NB4 (cell line): ENCODE measurements around the gene SEPTIN5.

ENCODE experiments used
- DNase-seq: peaks from one replicate; pipeline ENCODE4 v3.0.0; 2010; ENCODE audit warnings: low read depth
- H3K4me3 ChIP-seq: one replicate; pipeline ENCODE4 v1.5.1; 2011; ENCODE audit warnings: mild to moderate bottlenecking, low read depth, low read length, moderate library complexity
- MYC ChIP-seq: IDR thresholded peaks from 2 replicates; pipeline ENCODE4 v1.6.1; 2011; ENCODE audit warnings: low read depth, low read length
- POLR2A ChIP-seq: IDR thresholded peaks from 2 replicates; pipeline ENCODE4 v1.6.1; 2011; ENCODE audit warnings: mild to moderate bottlenecking; ENCODE audit not compliant: insufficient read length; ENCODE audit errors: extremely low read depth
- TF ChIP-seq, protein P1 (sequence below): IDR thresholded peaks from one replicate; pipeline ENCODE4 v1.5.1; 2012; ENCODE audit warnings: low read depth, low read length
- TF ChIP-seq, protein P2 (sequence below): IDR thresholded peaks from 2 replicates; pipeline ENCODE4 v1.6.1; 2011; ENCODE audit warnings: low read depth, low read length

Gene SEPTIN5

DNA sequence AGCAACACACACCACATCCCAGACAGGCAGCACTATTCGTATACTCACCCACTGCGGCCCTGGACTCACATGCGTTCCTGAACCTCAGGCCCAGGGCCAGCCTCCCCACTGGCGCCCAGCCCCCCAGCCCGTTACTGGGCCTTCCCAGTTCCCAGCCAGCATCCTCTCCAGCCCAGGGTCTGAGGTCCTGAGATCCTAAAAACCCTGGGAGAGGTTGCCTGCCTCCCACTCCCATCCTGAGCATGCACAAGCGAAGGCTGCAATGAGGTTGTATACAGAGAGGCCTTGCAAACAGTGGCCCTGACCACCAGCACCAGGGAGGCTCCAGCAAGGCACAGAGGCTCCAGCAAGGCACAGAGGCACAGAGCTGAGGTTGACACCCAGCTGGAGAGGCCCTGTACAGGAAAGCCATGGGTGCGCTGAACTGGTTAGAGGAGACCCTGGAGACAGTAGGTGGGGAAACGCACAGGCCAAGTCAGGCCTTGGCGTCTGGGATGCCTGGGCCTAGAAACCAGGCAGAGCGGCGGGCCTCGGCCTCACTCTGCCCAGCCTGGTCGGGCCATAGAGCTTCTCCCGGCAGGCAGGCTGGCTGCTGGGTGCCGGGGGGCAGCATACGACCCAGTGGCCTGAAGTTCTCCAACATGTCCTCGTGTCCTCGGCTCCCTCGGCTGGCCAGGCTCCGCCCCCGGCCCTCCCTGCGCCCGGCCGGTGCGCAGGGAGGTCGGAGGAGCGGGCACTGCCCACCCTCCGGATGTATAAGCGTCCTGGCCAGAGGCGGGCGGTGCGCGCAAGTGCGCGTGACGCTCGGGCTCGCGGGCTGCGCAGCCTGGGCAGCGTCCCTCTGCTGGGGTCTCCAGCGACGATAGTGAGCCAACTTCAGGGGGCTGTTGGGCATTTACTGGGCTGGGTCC, 43.9 kb downstream of the SEPTIN5 start:
- DNase-seq = no peak
- H3K4me3 ChIP-seq = no peak overlapping the region
- TF ChIP-seq POLR2A = no peak
- TF ChIP-seq, protein P1, sequence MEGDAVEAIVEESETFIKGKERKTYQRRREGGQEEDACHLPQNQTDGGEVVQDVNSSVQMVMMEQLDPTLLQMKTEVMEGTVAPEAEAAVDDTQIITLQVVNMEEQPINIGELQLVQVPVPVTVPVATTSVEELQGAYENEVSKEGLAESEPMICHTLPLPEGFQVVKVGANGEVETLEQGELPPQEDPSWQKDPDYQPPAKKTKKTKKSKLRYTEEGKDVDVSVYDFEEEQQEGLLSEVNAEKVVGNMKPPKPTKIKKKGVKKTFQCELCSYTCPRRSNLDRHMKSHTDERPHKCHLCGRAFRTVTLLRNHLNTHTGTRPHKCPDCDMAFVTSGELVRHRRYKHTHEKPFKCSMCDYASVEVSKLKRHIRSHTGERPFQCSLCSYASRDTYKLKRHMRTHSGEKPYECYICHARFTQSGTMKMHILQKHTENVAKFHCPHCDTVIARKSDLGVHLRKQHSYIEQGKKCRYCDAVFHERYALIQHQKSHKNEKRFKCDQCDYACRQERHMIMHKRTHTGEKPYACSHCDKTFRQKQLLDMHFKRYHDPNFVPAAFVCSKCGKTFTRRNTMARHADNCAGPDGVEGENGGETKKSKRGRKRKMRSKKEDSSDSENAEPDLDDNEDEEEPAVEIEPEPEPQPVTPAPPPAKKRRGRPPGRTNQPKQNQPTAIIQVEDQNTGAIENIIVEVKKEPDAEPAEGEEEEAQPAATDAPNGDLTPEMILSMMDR = no peak

DNA sequence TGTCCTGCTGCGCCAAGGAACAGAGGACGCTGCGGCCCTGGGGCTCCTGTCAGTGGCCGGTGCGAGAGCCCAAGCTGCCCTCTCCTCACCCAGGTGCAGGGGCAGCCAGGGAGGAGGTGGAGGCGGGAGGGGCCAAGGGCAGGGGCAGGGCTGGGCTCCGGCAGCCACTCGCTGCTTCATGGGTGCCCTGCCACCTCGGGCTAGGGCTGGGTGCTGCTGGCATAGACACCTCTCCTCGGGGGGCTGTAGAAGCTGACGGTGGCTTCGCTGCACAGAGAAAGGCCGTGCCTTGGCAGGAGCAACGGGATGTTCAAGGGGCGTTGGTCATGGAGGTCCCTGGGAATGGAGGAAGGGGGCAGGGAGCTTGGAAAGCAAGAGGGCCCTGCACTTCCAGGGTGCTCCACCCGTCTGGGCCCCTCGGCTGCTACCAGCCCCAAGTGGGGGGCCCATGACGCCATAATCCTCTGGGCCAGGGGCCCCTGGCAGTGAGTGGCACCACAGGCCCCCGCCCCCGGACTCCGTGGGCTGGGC, 44.7 kb downstream of the SEPTIN5 start:
- TF ChIP-seq MYC = no peak
- TF ChIP-seq, protein P1 = no peak
- TF ChIP-seq POLR2A = no peak
- TF ChIP-seq, protein P2, sequence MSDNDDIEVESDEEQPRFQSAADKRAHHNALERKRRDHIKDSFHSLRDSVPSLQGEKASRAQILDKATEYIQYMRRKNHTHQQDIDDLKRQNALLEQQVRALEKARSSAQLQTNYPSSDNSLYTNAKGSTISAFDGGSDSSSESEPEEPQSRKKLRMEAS = no peak

DNA sequence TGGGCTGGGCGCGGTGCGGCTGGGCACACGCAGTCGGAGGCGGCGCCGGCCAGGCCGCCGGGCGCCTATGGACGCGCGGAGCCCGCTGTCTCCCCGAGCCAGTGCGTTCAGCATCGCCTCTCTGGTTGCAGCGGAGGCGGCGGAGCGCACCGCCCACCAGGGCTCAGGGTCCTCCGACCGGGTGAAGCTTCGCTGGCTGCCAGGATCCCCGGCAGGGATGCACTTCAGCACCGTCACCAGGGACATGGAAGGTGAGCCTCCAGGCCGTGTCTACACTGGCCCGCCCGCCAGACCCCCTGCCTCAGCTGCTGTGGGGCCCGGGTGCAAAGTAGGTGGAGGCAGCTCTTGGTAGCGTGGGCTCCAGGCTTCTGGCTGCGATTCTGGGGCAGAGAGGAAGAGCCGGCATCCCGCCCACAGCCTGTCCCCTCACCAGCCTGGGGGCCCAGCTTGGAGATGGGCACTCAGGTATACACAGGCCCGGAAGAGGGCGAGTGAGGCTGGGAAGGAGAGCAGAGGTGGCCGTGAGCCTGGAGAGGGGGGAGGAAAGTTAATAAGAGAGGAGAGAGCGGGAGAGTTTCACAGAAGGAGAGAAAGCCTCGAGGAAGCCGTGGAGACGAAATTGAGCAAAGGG, 45.2 kb downstream of the SEPTIN5 start:
- no peak for TF ChIP-seq MYC
- TF ChIP-seq POLR2A = no peak
- TF ChIP-seq, protein P1 = no peak
- TF ChIP-seq, protein P2 = no peak
- no peak for DNase-seq
- H3K4me3 ChIP-seq = no peak overlapping the region

More for the DNA sequence above, 44.7 kb downstream of the SEPTIN5 start:
- no peak for DNase-seq
- H3K4me3 ChIP-seq = no peak overlapping the region

DNA sequence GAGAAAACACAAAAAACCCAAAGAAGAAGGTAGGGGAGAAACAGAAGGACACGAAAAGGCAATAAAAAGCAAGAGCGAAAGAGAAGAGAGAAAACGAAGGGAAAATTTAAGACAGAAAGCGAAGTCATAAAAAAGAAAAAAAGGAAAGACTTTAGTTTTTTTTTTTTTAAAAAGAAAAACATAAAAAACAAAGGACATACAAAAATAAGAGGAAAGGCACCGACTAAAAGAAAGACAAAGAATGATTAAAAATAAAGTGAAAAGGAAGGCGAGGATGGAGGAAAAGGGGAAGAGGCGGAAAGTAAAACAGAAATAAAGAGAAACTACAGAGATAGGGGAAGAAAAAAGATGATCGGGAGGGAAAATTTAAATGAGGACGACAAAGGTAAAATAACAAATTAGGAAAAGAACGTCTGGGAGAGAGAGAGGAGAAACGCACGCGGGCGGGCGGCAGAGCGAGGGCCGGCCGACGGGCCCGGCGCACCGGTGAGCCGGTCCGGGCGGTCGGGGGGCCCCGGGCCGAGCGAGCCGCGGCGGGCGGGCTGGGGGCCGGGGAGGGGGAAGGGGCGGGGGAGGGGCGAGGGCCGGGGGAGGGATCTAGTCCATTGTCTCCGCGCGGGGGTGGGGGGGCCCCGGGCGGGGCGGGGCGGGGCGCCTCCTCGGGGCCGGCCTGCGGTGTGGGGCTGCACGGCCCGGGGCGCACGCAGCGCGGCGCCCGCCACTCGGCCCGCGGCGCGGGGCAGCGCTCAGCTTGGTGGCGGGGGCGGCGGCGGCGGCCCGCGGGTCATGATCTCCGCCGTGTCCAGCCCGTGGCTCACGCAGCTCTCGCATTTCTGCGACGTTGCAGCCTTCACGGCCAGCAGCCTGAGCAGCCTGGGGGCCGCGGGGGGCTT, 46.0 kb downstream of the SEPTIN5 start, which contains the start of gene TBX1:
TBX1 (plus strand) TSS at position 721 of the 893 bp plus-strand sequence; CDS start at position 787, 66 bp downstream.
- no peak for TF ChIP-seq MYC
- TF ChIP-seq, protein P2 = no peak
- TF ChIP-seq POLR2A = peak; percentile 18
- TF ChIP-seq, protein P1 = no peak
- peak within 1 kb of the TSS; percentile 76 for H3K4me3 ChIP-seq
- peak; percentile 44 for DNase-seq

DNA sequence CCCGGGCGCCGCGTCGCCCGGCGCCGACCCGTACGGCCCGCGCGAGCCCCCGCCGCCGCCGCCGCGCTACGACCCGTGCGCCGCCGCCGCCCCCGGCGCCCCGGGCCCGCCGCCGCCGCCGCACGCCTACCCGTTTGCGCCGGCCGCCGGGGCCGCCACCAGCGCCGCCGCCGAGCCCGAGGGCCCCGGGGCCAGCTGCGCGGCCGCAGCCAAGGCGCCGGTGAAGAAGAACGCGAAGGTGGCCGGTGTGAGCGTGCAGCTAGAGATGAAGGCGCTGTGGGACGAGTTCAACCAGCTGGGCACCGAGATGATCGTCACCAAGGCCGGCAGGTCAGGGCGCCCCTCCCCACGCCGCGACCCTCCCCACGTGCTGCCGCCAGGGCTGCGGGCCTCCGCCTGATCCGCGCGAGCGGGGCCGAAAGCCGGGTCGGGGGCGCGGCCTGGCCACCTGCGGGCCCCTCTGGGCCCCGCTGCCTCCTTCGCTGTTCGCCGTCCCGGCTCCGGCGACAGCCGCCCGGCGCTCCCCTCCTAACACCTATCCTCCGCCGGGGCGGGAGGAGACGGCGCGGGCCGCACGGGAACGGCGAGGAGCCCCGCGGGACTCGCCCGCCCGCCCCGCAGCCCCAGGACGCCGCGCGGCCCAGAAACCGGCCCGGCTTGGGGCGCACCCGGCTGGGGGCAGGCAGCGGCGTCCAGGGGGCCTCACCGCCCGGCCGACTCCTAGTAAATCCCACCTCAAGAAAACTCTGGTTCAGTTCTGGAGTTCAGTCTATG, 46.8 kb downstream of the SEPTIN5 start:
- peak; percentile 44 for DNase-seq
- TF ChIP-seq MYC (no peak), POLR2A (no peak)
- TF ChIP-seq, protein P1 = no peak
- TF ChIP-seq, protein P2 = no peak
- H3K4me3 ChIP-seq = peak overlapping the region; percentile 76
